GM19395 (cell line): ENCODE measurements around the gene TNS3.

Experiments
- ATAC-seq: cut with Tn5 transposase; IDR thresholded peaks from one replicate; pipeline ENCODE4 v1.9.1; 2021; ENCODE audit warnings: mild to moderate bottlenecking, moderate library complexity; ENCODE audit not compliant: unreplicated experiment

Gene TNS3

DNA sequence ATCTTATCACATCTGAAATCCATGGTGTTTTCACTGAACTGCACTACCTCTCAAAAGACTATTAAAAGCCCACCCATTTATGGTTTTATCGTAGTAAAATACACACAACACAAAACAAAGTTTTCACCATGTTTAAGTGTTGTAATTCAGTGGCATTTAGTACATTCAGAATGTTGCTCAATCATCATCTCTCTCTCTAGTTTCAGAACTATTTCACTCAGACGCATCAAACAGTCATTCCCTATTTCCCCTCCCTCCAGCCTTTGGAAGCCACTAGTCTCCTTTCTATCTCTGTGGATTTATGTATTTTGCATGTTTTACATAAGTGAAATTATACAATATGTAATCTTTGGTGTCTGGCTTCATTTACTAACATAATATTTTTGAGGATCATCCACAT lies 332.6 kb downstream of the TNS3 start:
- no peak for ATAC-seq

DNA sequence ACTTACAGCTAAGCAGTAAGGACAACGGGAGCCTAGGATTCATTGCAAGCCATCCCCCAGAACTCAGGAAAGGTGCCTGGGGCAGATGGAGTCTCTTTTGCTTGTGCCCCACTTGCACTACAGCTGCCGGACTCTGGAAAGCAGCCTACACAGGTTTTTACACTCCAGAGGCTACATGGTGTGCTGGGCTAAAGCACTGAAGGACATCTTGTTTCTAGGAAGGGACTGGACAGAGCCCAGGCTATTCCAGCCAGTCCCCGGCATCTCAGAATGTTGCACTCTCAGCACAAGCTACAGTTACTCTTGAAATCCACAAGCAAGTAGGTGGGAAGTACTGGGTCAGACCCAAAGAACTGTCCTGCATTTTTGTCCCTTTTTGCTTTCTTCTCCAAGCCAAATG lies 333.1 kb downstream of the TNS3 start:
- no peak for ATAC-seq

DNA sequence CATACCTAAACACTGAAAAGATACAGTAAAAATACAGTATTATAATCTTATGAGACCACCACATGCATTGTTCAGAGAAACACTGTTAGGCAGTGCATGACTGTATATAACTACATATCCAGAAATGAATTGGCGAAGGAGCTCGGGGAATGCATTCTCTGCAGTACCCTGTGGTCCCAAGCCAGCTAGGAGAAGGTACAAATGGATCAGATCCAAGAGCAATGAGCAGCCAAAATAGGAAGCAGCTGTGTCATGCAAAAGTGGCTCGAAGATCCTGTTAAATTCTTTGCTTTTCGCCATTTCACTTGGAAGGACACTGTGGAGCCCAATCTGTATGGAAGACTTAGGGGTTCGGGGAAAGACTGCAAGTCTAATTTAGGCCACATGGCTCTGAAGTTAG lies 334.8 kb downstream of the TNS3 start:
- ATAC-seq: no peak

DNA sequence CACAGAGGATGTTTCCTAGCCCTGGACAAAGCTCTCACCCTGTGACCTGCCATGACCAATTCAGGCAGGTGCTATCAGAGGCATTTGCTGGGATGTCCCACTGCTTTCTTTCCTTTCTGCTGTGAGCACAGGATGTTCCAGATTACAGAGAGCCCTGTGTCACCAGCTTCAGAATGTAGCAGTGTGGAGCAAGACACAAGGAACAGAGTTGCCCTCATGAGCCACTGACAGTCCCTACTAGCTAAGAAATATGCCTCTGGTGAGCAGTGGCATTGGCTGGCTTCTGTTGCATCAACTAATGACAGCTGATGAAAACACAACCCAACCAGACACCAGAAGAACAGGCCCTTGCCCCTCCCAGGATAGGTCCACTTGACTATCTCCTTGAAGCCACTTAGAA lies 337.2 kb downstream of the TNS3 start:
- ATAC-seq: no peak

DNA sequence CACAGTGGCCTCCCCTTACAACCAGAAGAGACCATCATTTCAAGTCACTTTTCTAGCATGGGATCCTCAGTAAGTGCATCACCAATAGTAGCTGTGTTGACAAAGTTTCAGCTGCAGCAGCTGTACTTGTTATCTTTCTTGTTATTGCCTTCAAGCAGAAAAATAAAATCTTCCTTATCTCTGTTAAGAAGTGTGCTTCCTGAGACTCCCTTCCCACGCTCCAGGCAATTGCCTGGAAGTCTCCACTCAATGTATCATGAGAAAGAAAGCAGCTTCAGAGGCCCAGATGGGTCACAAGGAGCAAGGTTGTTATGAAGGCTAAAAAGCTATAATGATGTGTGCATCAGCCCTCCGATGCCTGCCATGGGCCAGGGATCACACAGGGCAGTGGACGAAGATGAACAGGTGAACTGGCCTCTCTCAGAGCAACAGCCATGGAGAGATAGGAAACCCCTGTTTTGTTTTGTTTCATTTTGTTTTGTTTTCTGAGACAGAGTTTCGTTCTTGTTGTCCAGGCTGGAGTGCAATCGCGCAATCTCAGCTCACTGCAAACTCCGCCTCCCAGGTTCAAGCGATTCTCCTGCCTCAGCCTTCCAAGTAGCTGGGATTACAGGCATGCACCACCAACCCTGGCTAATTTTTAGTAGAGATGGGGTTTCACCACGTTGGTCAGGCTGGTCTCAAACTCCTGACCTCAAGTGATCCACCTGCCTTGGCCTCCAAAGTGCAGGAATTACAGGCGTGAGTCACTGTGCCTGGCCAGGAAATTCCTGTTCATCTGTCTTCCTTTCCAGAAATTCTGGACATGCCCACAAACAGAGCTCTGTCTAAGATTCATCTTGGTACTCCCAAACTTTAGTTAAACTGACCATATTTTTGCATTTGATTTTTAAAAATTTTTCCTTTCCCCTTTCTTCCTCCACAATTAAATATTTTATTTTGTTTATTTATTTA lies 340.5 kb downstream of the TNS3 start:
- ATAC-seq: no peak

DNA sequence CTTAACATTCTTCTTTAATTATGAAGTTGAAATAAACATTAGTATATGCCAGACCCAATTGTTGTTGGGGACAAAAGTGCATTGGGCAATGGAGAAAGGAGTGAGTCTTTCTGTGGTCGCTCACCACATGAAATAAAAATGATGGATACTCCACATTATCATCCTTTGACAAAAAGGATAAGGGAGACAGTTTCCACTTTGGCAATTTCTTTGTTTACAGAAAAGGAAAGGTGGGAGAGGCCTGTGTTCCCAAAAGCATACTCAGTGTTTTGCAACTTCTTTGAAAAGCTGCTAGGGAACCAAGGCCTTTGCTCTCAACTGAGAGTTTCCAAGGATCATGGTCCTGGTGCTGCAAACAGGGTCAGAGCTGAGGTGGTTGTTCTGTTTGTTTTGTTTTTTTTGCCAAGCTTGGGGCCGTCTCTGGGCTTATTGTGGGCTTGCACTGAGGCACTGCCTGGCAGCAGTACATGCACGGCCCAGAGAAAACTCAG lies 341.9 kb downstream of the TNS3 start:
- no peak for ATAC-seq

DNA sequence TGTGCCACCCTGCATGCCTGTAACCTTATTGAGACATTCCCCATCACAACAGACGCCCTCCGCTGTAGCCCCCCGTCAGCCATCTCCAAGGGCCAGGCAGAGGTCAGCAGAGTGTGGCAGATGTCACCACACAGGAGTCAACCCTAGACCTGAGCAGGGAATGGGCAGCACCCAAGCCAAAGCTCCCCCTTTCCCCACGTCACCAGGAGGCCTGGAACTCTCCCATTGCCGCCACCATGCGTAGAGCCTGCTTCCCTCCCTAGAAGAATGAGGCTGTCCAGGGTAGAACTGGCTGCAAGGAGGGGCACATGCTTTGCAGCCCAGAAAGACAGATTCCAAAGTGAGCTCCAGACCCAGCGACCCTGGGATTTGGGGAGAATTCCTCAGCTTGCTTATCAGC lies 342.9 kb downstream of the TNS3 start:
- ATAC-seq: no peak

DNA sequence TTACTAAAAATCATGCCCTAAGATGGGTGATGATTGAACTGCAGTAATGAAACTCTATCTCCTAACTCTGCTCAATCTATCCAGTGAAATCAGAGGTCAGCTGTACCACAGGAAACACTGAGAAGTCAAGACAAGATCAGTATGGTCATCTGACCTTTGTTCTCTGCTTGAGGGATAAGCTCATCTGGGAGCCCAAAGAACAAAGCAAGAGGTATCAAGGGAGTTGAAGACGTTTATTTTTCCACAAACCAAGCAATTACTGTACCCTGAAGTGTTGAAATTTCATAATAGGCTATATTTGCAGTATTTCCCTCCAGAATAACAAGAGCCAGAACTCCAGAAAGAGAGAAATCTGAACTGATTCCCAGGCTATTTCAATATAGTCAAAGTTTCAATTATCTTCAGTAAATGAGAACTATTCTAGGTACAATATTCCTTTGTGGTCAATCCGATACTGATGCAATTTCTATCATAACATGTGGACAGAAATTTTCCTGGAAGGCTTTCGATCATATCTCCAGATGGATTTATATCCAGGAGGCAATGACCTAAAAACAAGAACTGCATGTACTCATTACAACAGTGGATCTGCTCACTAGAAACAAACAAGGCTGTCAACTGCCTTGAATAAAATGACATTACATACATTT lies 345.3 kb downstream of the TNS3 start:
- ATAC-seq: no peak

DNA sequence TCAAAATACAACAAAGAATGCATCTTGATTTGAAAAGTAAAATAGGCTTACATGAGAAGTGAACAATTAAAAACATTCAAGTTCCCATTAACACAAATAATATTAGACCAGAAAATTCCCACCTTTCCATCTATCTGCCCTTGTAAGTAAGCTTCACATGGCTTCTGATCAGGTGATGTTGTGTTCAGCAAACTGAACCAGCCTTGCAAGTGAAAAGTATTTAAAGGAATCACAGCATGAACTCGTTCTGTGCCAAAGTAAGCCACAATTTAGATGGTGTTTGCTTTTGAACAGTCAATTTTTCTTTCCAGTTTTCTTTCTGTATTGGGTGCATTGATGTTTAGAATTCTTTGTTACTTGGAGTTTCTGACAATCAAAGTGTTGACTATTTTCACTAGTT lies 347.9 kb downstream of the TNS3 start:
- no peak for ATAC-seq

DNA sequence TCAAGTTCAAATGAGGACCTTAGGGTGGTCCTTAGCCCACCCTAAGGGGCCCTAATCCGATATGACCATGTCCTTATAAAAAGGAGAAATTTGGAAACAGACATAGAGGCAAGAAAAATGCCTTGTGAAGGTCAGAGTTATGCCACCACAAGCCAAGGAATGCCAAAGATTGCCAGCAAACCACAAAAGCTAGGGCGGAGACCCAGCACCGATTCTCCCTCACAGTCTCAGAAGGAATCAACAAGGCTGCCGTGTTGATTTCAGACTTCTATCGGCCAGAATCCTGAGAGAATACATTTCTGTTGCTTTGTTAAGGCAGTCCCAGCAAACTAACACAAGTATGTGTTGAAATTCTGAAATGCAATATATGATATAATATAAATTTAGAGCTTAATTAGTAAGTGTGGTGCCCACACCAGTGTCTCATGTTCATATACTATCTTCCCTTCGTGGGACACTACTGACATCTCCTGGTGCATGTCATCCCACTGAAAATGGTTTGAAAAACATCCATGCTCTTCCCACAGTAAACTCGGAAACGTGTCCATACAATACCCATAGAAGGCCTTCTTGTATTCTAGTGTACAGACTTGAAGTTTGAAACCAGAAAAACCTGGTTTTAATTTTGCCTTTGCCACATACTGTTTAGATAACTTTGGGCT lies 349.0 kb downstream of the TNS3 start:
- ATAC-seq: no peak

DNA sequence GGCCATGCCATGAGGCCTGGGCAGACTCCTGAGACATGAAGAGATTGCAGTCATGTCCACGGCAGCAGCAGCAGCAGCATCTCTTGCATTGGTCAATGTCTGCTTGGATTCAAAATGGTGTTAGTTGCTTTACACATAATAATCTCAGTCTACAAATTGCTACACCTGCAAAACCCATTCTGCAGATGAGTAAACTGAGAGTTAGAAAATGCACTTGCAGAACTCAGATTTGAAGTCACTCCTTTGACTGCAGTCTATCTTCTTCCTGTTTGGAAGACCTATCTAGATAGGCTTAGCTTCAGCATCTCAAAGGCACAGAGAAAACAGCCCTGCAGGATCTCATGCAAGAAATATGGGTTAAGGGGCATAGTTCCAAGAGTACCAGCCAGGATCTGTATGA lies 350.3 kb downstream of the TNS3 start:
- ATAC-seq: no peak

DNA sequence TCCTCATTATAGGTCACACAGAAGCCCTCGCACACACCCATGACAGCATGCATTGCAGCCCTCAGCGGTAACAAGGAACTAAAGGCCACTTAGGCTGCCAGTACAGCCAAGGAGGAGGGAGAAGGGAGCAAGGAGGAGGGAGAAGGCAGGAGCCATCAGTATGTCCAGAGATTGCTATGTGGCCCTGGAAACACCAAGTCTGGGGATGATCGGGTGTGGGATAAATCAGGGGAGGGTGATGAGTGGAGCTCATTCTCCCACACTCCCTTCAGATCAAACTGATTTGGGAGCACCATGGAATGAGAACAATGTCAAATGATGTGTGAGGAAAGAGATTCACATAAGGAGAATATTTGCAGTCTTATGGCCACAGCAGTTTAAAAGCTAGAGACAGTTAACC lies 350.9 kb downstream of the TNS3 start:
- ATAC-seq: no peak

DNA sequence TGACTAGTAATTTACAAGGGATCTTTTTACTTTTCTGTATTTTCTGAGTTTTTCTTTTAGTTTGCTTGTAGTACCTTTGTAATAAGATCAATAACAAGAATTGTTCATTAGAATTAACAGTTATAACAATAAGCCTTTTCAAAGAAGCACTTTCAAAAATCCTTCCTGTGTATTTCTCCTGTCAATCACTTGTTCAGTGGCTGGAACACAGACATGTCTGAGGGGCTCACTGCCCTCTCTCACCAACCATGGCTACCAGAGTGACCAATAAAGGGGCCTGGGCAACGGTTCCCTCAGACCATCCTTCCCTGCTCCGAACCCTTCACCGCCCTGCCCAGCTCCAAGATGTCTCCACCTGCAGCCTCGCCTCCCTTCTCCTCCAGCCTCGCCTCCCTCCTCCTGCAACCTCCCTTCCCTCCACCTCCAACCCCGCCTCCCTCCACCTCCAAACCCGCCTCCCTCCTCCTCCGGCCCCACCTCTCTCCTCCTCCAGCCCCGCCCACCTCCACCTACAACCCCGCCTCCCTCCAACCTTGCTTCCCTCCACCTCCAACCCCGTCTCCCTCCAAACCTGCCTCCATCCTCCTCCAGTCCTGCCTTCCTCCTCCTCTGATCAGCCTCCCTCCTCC lies 353.4 kb downstream of the TNS3 start:
- ATAC-seq: no peak

DNA sequence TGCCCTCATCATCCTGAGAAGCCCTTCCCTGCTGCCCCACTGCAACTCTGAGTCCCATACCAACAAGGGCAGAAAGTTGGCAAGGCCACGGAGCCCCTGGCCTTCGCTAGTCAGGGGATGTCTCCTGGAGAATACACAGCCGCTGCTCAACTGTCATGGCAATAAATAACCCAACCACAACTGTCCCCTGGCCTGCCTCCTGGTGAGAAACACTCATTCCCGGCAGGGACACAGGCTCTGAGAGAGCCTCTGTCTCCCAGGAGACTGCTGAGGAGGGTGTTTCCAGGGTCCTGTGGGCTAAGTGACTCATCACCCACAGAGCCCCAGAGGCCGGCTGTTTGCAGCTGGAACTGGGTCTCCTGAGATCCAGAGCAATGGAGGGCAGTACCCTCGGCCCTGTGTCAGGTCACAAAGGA lies 354.1 kb downstream of the TNS3 start:
- peak; percentile 88 for ATAC-seq

DNA sequence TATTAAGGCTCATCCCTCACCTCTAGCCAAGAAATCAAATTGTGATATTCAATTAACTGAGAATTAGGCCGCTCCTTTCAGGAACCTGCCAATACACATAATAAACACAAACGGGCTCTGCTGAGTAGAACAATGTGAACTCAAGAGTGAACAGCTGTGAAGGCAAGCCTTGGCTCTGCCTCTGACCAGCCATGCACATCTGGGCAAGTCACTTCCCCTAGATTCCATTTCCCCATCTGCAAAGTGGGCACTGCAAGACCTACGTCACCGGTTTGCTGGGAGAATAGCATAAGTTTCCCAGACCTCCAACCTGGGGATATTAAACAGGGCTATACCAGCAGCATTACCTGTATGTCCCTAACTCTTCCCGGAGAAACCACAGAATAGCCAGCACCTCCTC lies 355.2 kb downstream of the TNS3 start:
- ATAC-seq: peak; percentile 30

DNA sequence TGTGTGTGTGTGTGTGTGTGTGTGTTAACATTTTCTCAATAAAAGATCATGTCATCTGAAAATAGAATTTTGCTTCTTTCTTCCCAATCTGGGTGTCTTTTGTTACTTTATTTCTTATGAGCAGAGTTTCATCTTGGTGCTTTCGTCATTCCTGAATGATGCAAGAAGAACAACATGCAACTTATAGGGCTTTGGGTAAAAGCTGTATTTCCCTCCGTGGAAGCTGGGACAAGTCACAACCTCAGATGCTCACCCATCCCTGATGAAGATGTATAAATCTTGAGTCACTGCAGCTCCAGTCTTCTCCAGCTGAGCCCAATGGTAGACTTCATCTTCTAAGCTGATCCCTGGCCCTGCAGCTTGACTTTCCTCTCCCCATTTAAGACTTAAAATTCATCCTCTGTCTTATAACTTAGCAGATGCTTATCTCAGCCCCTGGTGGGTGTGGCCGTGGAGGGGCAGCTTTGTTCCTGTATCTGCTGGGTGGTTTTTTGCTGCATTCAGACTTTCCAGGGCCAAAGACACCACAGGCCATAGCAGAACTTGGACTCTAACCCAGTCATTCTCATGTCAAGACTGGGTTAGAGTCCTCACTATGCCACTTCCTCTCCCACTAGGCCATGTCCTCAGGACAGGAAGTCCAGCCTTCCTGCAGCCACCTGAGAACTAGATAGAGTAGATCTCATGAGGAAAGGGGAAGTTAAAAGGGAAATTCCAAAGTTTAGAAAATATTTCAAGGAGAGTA lies 356.4 kb downstream of the TNS3 start:
- no peak for ATAC-seq
